Neuron (in vitro differentiated cells): ENCODE data around the gene CRABP2.

Source experiments
- H2AFZ ChIP-seq: one replicate; pipeline ENCODE4 v1.6.1; 2013; ENCODE audit warnings: low read depth, mild to moderate bottlenecking, inconsistent platforms, low read length, moderate library complexity
- H3K27me3 ChIP-seq: one replicate; pipeline ENCODE4 v1.6.1; 2013; ENCODE audit warnings: low read length; ENCODE audit not compliant: insufficient read depth
- H3K36me3 ChIP-seq: one replicate; pipeline ENCODE4 v1.6.1; 2013; ENCODE audit warnings: low read length; ENCODE audit not compliant: insufficient read depth
- H3K4me1 ChIP-seq: one replicate; pipeline ENCODE4 v1.6.1; 2013; ENCODE audit warnings: low read length; ENCODE audit not compliant: insufficient read depth
- H3K4me3 ChIP-seq: 2 replicates; pipeline ENCODE4 v1.5.1; 2013; ENCODE audit warnings: mild to moderate bottlenecking, low read length, moderate library complexity
- H3K9me3 ChIP-seq: one replicate; pipeline ENCODE4 v1.6.1; 2013; ENCODE audit warnings: low read length

CRABP2 gene

DNA sequence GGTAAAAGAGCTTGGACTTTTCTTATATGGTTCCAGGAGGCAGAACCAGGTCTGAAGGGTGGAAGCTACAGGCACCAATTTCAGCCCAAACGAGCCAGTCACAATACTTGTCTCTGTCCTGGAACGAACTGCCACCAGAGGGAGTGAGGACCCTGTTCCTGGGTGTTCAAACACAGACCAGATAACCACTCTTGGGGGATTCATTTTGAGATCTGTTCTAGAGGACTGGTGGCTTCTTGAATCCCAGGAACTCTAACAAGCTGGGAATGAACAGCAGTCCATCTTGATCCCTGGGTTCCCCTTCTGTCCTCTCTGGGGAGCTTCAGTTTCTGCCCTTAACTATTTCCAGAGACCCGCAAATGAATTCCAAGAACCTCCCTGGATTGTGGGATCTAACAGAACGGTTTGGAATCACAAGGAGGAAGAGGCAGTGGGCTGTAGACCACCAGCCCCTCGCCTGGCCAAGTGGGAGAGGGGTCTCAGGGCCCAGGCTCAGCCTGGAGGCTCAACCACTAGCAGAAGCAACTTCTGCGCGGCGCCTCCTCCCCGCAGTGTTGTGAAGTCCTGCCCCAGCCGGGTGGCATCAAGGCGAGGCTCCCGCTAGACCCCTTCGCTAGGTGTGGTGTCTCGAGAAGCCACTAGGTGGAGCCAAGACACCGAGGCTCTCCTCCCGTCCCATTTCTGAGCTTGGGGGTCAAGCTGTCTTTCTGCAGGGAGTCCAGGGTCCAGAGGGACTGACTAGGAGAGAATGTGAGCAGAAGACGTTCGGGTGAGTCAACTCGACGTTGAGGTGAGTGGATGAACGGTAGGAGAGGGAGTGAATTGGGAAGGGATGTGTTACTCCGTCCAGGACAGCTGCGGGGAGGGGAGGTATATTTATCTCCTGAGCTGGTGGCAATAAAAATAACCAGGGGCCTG is 16.1 kb downstream of the CRABP2 start:
- no peaks in the 10 kb centered on the region for H3K9me3 ChIP-seq
- peaks cover 48% of the 10 kb centered on the region for H3K4me1 ChIP-seq
- peak overlapping the region; percentile 30 for H3K4me3 ChIP-seq
- H2AFZ ChIP-seq: peak overlapping the region; percentile 82
- peaks cover 19% of the 10 kb centered on the region for H3K27me3 ChIP-seq
- H3K36me3 ChIP-seq: no peaks in the 10 kb centered on the region

DNA sequence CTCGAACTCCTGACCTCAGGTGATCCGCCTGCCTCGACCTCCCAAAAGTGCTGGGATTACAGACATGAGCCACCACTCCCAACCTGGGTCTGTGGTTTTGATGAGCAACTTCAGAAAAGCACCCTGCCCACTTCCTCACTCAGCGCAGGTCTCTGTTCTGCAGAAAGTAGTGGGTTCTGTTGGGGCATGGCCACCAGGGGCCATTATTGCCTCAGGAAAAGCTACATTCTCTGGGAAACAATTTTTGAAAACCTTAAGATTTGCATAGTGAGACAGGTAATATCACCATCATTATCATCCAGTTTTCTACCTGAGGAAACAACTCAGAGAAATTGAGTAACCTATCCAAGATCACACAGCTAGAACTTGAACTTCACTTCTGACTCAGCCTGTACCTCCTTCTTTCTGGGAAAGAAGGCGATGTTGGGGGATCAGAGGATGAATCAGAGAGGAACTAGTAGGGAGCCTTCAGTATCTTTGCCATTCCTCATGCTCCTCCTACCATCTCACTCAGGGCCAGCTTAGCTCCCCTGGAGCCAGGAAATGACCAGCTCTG is 21.1 kb downstream of the CRABP2 start:
- H3K9me3 ChIP-seq: no peaks in the 10 kb centered on the region
- H3K4me3 ChIP-seq: no peak overlapping the region
- no peaks in the 10 kb centered on the region for H3K36me3 ChIP-seq
- no peak overlapping the region for H2AFZ ChIP-seq
- peaks cover 46% of the 10 kb centered on the region for H3K27me3 ChIP-seq
- peaks cover 3% of the 10 kb centered on the region for H3K4me1 ChIP-seq

DNA sequence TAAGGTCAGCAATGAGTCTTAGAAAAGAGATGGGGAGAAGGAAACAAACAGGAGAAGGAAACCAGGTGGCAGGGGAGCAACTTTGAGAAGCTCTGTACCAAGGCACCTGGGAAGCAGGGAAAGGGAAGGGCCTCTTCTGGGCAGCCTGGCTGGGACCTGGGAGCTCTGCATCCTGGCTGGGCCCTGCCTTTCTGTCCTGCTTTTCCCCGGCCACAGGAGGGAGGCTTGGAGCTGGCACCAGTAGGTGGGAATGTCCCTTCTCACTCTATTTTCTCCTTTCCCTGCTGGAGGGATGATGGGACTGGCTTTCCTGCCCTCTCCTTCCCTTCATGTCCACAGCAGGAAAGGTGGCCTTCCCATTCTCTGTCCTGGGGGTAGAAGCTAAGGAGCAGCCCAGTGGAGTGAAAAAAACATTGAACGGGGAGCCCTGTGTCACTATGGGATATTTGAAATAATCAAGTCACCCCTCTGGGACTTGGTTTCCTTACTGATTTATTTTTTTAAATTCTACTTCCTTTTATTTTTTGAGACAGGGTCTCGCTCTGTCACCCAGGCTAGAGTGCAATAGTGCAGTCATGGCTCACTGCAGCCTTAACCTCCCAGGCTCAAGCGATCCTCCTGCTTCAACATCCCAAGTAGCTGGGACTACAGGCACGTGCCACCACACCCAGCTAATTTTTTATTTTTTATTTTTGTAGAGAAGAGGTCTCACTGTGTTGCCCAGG is 23.1 kb downstream of the CRABP2 start:
- Histone ChIP-seq H3K4me1 (peaks cover 6% of the 10 kb centered on the region), H3K9me3 (no peaks in the 10 kb centered on the region), H3K4me3 (no peak overlapping the region), H3K36me3 (no peaks in the 10 kb centered on the region), H3K27me3 (peaks cover 54% of the 10 kb centered on the region), H2AFZ (no peak overlapping the region)

DNA sequence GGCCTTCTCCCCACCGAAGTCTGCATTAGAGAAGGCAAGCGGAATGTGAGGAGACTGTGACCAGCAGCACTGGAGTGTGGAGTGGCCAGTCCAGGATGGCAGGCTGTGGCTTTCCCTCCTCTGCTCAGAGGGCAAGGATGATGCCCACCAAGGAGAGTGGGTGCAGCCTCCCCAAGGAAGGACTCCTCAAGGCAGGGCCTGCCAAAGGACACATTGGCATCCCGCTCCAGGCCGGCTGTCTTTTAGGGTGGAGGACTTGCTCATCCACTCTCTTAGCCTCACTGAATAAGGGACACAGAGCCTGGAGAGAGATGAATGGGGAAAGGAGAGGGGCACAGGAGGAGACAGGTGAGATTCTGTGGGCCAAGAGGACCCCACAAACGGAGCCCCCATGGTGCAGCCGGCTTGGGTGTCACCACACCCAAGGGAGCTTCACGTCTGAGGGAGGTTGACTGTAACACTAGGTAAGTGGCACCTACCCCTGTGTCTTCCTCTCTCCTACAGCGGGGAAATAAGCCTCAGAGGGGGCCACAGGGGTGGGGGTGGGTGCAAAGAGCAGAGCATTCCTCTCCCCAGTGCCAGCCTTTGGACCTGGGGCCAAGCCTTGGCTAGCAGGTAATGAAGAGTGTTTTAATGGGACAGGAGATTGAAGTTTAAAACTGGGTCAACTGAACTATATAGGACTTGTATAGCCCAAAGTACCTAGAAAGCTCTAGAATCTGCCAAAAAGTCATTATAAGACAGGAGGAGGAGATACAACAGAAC is 24.0 kb downstream of the CRABP2 start:
- H3K27me3 ChIP-seq: peaks cover 54% of the 10 kb centered on the region
- H2AFZ ChIP-seq: no peak overlapping the region
- H3K4me1 ChIP-seq: peaks cover 6% of the 10 kb centered on the region
- no peaks in the 10 kb centered on the region for H3K9me3 ChIP-seq
- no peak overlapping the region for H3K4me3 ChIP-seq
- H3K36me3 ChIP-seq: no peaks in the 10 kb centered on the region

DNA sequence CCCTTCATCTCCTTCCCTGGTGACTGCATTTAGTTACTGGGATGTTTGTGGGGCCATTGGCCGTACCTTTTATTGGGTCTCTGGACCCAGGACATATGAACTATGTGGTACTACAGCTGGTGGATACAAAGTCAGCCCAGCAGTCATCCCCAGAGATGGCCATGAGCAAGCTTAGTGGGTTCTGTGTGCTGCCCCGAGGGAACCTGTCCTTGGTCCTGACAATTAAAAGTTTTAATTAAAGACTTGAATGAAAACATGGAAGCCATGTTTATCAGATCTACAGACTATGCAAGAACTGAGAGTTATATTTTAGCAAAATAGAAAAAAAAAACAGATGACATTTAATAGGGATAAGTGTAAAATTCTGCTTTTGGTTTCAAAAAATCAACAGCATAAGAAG is 25.3 kb downstream of the CRABP2 start:
- H3K4me3 ChIP-seq: no peak overlapping the region
- peaks cover 54% of the 10 kb centered on the region for H3K27me3 ChIP-seq
- peaks cover under 1% of the 10 kb centered on the region for H3K36me3 ChIP-seq
- no peak overlapping the region for H2AFZ ChIP-seq
- H3K4me1 ChIP-seq: peaks cover 12% of the 10 kb centered on the region
- no peaks in the 10 kb centered on the region for H3K9me3 ChIP-seq

DNA sequence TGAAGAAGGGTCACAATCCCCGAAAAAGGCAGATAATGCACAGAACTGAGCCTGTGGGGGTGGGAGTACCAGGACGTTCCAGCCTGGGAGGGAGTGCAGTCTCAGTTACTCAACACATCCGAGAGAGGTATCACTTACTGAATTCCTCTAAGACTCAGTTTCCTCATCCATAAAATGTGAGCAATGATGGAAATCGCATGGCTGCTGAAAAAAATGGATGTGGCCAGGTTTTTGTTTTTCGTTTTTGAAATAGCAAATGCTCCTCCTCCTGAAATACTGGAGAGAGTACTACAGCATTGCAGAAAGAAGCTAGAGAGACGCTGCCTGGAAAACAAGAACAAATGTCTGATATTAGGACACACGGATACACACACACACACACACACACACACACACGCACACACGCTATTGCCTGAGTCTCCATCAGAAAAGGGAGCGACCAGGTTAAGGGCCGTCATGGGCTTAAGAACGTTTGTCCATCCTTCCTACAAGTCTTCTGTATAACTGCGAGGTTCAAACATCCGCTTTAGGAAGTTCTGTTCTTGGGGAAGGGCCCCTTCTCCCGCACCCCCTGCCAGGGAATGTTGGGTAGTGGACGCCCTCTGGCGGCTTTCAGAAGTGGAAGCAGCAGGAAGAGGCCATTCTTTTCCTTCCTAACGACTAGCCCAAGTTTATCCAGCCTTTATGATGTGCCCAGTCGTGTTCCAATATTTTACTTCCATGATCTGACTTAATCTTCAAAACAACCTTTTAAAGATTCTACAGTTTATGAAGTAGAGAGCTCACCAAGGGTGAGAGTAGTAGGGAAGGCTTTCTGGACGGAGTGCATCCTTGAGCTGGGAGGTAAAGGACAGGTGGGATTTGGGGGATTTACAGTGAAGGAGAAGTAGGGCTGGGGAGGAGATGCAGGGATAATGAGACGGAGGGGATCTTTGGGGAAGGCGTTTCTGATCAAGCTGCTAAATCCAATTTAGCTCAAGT is 27.5 kb downstream of the CRABP2 start:
- Histone ChIP-seq H3K4me3 (peak overlapping the region; percentile 70), H2AFZ (peak overlapping the region; percentile 16), H3K36me3 (peaks cover 13% of the 10 kb centered on the region), H3K9me3 (no peaks in the 10 kb centered on the region), H3K4me1 (peaks cover 30% of the 10 kb centered on the region), H3K27me3 (peaks cover 37% of the 10 kb centered on the region)

DNA sequence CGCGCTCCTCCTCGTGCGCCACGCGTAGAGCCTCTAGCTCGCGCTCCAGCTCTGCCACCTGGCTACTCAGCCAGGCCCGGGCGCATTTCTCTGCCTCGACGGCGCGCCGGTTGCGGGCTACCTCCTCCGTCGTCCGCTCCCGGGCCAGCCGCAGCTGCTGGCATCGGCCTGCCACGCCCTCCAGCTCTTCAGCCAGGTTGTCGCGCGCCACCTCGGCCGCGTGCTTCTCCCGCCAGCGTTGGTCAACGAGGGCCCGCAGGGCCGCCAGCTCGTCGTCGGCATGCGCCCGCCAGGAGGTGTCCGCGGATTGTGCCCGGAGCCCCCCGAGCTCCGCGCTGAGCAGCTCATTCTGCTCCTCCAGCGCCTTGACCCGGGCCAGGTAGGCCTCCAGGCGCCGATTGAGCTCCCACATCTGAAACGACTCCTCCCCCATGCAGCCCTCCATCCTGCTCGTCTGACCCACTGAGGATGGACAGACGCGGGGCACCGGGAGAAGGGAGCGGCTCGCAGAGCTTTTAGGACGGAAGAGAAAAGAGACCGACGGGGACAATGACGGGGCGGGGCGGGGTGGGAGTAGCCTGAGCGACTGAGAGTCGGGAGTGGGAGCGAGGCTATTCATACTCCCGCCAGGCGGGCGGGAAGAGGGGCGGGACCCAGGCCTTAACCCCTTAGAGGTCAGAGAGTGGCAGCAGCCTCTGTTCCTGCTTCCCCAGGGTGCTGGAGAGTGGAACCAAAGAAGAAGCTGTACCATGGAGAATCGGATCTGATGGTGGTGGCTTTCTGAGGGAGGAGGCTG is 28.4 kb downstream of the CRABP2 start, which contains the start of gene NES:
Gene NES (minus strand): TSS at position 588 of the 796 bp plus-strand sequence. CDS start 143 bp downstream, at position 445.
- Histone ChIP-seq H3K27me3 (peaks cover 30% of the 10 kb centered on the region), H3K9me3 (no peaks in the 10 kb centered on the region), H3K36me3 (peaks cover 21% of the 10 kb centered on the region), H3K4me3 (peak within 1 kb of the TSS; percentile 70), H2AFZ (peak within 1 kb of the TSS; percentile 16), H3K4me1 (peaks cover 39% of the 10 kb centered on the region)

DNA sequence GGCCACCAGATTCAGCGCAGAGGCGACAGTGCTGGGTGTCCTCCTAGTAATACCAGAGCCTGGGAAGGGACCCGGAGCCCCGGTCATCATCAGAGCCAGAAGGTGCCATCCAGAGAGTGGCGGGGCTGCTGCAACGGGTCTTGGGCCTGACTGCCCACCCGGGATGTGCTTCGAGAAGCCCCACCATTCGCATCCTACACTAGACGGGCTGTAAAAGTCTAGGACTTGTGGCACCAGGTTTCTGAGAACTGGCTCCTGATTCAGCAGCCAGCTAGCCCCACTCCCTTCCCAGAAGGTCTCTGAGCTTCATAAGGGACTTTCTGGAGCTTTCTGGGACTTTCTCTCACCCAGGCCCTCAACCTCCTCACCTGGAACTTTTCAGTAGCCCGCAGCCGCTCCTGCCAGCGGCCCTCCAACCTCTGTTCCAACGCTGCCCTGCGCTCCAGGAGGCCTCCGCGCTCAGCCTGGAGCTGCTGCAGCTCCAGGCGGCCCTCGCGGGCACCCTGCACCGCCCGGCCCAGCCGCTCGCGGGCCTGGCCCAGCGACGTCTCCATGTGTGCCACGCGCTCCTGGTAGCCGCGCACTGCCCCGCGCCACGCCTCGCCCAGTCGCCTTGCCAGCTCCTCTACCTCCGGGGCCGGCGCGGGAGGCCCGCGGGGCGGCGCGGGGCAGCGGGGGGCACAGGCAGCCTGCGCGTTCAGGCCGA is 29.1 kb downstream of the CRABP2 start:
- Histone ChIP-seq H3K27me3 (peaks cover 22% of the 10 kb centered on the region), H3K4me3 (peak overlapping the region; percentile 70), H2AFZ (no peak overlapping the region)

DNA sequence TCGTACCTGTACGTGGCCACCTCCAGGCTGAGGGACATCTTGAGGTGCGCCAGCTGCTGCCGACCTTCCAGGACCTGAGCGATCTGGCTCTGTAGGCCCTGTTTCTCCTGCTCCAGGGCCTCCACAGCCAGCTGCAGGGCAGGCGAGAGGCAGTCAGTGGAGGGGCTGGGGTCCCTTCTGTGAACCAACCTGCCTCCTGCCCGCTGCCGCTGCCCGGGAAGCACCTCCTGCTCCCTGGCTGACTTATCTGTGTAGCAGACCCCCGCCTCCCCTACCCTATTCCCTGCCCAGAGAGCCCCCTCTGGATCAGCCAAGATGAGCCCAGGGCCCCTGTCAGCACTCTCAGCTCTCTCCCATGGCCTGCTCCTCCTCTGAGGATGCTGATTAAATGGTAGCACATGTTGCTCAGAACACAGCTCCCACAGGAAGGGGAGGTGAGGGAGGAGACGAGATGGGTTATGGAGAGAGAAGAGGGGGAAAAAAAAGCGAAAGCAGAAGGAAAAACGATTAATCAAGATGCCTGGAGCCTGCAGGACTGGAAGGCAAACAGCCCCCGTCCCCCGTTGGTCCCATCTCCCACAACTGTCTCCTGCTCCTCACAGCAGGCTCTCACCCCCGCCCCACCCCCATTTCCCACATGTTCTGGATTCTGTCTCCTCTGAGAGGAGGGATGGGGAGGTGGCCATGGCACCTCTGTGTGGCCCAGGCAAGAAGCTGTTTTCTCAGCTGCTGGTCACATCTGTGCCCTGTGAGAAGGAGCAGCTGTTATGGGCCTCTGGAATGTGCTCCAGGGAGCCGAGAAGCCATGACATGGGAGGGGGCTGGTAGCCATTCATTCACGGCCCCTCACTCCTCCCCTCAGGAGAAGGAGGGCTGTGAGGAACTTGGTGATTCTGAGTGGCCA is 29.9 kb downstream of the CRABP2 start:
- Histone ChIP-seq H3K9me3 (no peaks in the 10 kb centered on the region), H3K4me1 (peaks cover 53% of the 10 kb centered on the region), H3K4me3 (peak overlapping the region; percentile 70), H3K27me3 (peaks cover 17% of the 10 kb centered on the region), H3K36me3 (peaks cover 34% of the 10 kb centered on the region), H2AFZ (no peak overlapping the region)

More for the DNA sequence above, 29.1 kb downstream of the CRABP2 start:
- H3K9me3 ChIP-seq: no peaks in the 10 kb centered on the region
- peaks cover 29% of the 10 kb centered on the region for H3K36me3 ChIP-seq
- peaks cover 47% of the 10 kb centered on the region for H3K4me1 ChIP-seq

DNA sequence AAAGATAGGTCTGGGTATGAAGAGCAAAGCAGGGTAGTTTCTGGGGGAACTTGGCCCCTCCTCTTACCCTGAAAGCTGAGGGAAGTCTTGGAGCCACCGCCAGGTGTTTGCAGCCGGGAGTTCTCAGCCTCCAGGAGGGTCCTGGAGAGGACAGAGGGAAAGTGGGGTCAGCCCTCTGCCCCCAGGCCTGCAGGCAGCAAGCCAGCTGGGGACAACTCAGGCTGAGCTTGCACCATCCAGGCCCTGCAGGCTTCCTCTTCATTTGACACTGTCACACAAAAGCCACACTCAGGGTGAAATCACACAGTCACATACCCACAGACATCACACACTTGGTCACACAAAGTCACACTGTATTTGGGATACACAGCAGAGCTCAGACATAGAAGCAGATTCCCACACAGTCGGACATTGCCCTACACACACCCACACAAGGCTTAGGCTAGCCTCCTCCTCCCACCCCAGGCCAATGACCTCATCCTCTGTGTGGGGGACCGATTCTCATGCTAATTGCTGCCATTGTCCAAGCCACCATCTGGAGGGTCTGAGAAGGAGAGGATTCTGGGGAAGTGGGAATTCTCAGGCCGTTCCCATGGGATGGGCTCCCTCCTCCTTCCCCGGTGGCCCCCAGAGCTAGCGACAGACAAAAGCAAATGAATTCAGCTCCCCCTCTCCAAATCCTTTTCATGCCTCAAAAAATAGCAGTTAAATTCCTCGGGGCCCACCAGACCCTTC is 31.8 kb downstream of the CRABP2 start:
- Histone ChIP-seq H3K36me3 (peaks cover 34% of the 10 kb centered on the region), H3K27me3 (peaks cover 3% of the 10 kb centered on the region), H3K4me1 (peaks cover 73% of the 10 kb centered on the region), H3K9me3 (no peaks in the 10 kb centered on the region), H3K4me3 (peak overlapping the region; percentile 70), H2AFZ (no peak overlapping the region)
